ENCODE results near the gene TOR4A. TPM values are rescaled to one million over a fixed set of nuclear protein-coding genes. Genes with fewer than 3 reads are reported as not detected.

TOR4A gene
- total and polyA plus RNA-seq, 10 of the 15 experiments (the other 5 are each of a cell fraction or from before 2014, with no cell fraction given), result 2.0 to 19.9 (median 3.7) TPM

- intact Hi-C loops (cut with micrococcal nuclease; ENCODE audit: unreplicated experiment), result no loop called here
- H3K4me1 ChIP-seq (ENCODE audit: control insufficient read depth, insufficient read depth, low read length), result peaks cover 15% of the 10 kb centered on the region
- no peak overlapping the region for H3K9ac ChIP-seq (ENCODE audit: control insufficient read depth, insufficient read depth, low read length)
- TF ChIP-seq MAX (IDR thresholded peaks at IDR 0.05; ENCODE audit: low read depth, low read length) (no peak), MYB (IDR thresholded peaks at IDR 0.05; ENCODE audit: borderline replicate concordance, low read depth, low read length) (no peak), ZBTB40 (IDR thresholded peaks at IDR 0.05; ENCODE audit: borderline replicate concordance) (no peak), CHD1 (IDR thresholded peaks at IDR 0.05; ENCODE audit: low read depth, low read length) (no peak), STAT1 (conservative IDR thresholded peaks at IDR 0.05) (no peak), NFYA (IDR thresholded peaks at IDR 0.05; ENCODE audit: borderline replicate concordance, low read depth, low read length) (no peak), CBX5 (IDR thresholded peaks at IDR 0.05; ENCODE audit: low read depth) (no peak), JUNB (IDR thresholded peaks at IDR 0.05) (no peak)
- H3K4me3 ChIP-seq, result no peak overlapping the region
- no peaks in the 10 kb centered on the region for H3K27me3 ChIP-seq (replicated peaks in 1 of 2; ENCODE audit: control insufficient read depth in 2 of 2, insufficient read depth in 2 of 2, low read length in 1 of 2)
- no peak overlapping the region for H3K27ac ChIP-seq (ENCODE audit: control insufficient read depth, insufficient read depth)
- ChIA-PET CTCF (no interaction called here), RAD21 (ENCODE audit: unreplicated experiment) (no interaction called here), SMC1A (ENCODE audit: uncharacterized antibody, unreplicated experiment) (no interaction called here), POLR2A (interaction anchor here (0.6 kb wide), 1 partner anchor 15 kb away, joined by 3 read pairs; no protein-coding TSS in a partner anchor)
- ATAC-seq (no peak), DNase-seq (ENCODE audit: low read depth, low spot score) (no peak), FAIRE-seq (no peak)
- H3K36me3 ChIP-seq (ENCODE audit: control insufficient read depth in 2 of 2, insufficient read depth in 2 of 2, low read length in 1 of 2), result peaks cover 6 to 7% of the 10 kb centered on the region in 2 experiments
- H2AFZ ChIP-seq (ENCODE audit: control insufficient read depth, low read depth, low read length), result no peak overlapping the region
- in situ Hi-C loops (cut with MboI), result no loop called here
- H3K9me3 ChIP-seq (replicated peaks; ENCODE audit: control insufficient read depth, insufficient read depth, low read length), result no peaks in the 10 kb centered on the region
- no peaks in the 10 kb centered on the region for H4K20me1 ChIP-seq (ENCODE audit: control insufficient read depth, insufficient read depth)
- 63% methylated on average over 6 of the region's 6 CpGs for WGBS (ENCODE audit: insufficient coverage, insufficient replicate concordance, low lambda C conversion rate, missing lambda C conversion rate)
- H3K79me2 ChIP-seq (ENCODE audit: control insufficient read depth, insufficient read depth, low read length), result peaks cover 8% of the 10 kb centered on the region
- no TSS peak for BruUV-seq (replicated peaks)
- H3K4me2 ChIP-seq (ENCODE audit: control insufficient read depth, insufficient read depth), result no peak overlapping the region
These were observed 29.7 kb upstream of the TOR4A start for GRCh38 chr9:137247916-137248175.

All from GM12878 (cell line).